ENCODE data around the gene KTI12. TPM values are rescaled to one million over a fixed set of nuclear protein-coding genes. Genes with fewer than 3 reads are reported as not detected.

KTI12 gene, protein sequence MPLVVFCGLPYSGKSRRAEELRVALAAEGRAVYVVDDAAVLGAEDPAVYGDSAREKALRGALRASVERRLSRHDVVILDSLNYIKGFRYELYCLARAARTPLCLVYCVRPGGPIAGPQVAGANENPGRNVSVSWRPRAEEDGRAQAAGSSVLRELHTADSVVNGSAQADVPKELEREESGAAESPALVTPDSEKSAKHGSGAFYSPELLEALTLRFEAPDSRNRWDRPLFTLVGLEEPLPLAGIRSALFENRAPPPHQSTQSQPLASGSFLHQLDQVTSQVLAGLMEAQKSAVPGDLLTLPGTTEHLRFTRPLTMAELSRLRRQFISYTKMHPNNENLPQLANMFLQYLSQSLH
- 11.9 and 14.6 TPM in 2 replicates for total RNA-seq

DNA sequence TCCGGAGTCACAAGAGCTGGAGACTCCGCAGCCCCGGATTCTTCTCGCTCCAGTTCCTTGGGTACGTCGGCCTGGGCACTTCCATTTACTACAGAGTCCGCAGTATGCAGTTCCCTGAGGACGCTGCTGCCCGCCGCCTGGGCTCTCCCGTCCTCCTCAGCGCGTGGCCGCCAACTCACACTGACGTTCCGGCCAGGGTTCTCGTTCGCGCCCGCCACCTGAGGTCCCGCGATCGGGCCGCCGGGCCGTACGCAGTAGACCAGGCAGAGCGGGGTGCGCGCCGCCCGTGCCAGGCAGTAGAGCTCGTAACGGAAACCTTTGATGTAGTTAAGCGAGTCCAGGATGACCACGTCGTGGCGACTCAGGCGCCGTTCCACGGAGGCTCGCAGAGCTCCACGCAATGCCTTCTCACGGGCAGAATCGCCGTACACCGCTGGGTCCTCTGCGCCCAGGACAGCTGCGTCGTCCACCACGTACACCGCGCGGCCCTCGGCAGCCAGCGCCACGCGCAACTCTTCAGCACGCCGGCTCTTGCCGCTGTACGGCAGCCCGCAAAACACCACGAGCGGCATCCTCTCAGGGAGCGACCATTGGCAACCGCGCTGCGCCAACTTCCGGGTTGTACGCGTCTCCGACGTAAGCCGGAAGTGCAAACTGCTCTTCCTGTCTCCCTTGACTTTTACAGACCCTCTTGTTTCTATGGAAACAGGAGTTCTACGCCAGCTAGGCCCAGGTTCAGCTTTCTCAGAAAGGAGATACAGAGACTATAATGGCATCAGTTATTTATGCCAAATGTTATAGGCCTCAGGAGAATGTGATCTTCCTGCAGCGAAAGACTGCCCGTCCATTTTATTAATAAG is at the start of gene KTI12:
Gene KTI12, minus strand, starts transcription at position 621 of the 860 bp plus-strand sequence. Its CDS starts 49 bp downstream, at position 572.

DNA sequence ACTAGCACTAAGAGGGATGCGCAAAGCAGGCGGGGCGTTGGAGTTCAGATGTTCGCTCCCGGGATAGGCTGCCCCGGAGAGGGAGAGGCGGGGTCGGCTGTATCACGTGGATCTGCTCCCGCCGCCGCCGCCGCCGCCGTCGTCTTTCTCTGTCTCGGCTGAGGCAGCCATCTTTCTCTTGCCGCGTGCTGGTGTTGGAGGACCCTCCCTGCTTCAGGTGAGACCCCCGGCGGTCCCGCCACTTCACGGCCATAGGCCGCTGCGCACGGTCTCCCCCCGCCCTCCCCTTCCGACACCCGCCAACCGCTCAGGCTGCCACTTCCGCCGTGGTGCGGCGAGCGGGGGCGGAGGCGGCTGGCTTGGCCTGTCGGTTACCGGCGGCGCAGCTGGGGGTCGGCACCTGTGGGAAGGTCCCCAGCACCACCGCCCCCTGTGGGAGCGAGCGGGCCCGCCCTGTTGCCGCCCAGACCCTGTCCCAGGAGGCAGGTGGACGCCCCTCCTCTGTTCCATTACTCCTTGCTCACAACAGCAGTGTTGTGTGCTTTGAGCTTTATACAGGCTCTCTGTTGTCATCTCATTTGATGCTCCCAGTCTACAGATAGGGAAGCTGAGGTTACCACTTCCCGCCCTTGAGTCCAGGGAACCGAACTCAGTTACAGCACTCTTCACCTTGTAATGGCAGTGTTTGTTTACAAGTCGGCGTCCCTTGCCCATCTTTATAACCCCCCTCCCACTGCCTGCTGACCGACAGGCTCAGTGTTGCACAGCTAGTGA is 22.7 kb upstream of the KTI12 start, which contains the start of gene BTF3L4:
Gene BTF3L4, plus strand, starts transcription at position 133 of the 774 bp plus-strand sequence. CDS start 3,553 bp downstream, outside the sequence.

DNA sequence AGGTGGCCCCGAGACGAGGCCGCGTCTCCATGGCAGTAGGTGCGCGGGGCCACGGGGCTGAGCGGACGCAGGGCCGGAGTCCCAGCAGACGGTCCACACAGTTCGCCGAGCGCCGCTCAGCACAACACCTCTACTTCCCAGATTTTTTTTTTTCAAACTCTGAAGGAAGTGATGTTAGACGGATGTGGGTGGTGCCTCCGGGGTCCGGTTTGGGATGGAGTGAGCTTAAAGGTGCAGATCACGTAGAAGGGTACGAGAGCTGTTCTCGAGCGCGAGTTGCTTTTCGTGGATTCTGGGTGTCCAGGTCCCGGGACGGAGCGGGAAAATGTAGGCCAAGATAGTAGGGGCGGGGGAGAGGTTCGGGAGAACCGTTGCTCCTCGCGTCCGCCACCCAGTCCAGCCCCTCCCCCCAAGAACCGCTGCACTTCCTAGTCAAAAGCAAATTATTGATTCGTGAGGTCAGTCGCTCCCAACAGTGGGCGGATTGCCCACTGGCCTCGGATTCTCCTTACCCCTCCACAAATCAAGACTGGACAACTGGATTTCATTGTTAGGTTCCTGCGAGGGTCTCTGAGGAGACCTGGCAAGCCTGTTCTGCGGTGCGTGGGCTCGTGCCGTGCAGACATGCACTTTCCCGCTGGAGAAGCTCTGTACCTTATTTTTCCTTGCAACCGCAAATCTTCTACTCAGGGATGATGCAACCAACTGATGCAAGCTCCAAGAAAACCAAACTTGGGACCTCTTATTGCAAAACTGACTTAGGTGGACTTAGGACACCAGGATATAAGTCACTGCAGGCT is 21.7 kb upstream of the KTI12 start, which contains the start of gene TXNDC12:
Gene TXNDC12, minus strand, starts transcription at position 126 of the 800 bp plus-strand sequence. Its CDS starts 95 bp downstream, at position 31.

DNA sequence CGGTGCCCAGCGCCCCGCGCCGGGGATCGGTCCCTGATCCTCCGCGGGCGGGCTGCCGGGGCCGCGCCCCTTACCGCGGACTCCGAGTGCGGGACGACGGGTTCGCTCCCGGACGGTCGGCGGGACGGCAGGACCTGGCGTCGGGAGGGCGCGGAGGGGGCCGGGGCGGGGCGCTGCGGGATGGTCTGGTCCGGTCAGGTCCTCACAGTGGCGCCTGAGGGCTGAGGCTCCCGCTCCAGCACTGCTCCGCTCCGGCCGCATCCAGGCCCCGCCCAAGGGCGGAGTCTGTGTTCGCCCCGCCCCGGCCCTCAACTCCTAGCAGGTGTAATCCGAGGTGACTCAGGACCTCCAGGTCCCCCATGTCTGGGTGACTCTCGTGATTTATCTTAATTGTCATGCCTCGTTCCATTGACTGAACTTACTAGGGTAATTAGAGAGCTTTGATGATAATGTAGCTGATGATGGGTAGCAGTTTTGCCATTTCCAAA is 43.1 kb downstream of the KTI12 start, which contains the start of gene RAB3B:
Gene RAB3B, minus strand, starts transcription at position 223 of the 488 bp plus-strand sequence. CDS start 13,583 bp downstream, outside the sequence.

Other genes with a start within 250 kb of the KTI12 start
- 57.3 and 59.8 TPM in 2 replicates for gene NRDC, start 155.1 kb downstream of the KTI12 start, total RNA-seq
- gene RAB3B, start 43.1 kb downstream of the KTI12 start, total RNA-seq: 3.0 and 5.8 TPM in 2 replicates
- 30.2 and 39.8 TPM in 2 replicates for gene TXNDC12, start 21.4 kb upstream of the KTI12 start, total RNA-seq
- gene BTF3L4, start 22.5 kb upstream of the KTI12 start, total RNA-seq: 79.3 and 102 TPM in 2 replicates
- 26.6 and 31.3 TPM in 2 replicates for gene ZFYVE9, start 108.3 kb upstream of the KTI12 start, total RNA-seq